Caco-2 (cell line): Measurements from ENCODE around the gene COL17A1. TPM values are rescaled to one million over a fixed set of nuclear protein-coding genes. Genes with fewer than 3 reads are reported as not detected.

Experiments
- BruUV-seq: library from RNA; stranded (reverse); fragments of 400-500 nt; replicated peaks from 2 replicates; lab custom pipeline; 2021; lab: Mats Ljungman, UMichigan
- CTCF ChIA-PET: fragments of 300-600 bp; sonication (Branson Sonifier 250); formaldehyde crosslinking; loops from one replicate; lab custom pipeline; 2022; ENCODE audit warnings: antibody characterized with exemption; lab: Charles Lee
- POLR2A ChIA-PET: fragments of 300-600 bp; sonication (Branson Sonifier 250); formaldehyde crosslinking; loops from one replicate; lab custom pipeline; 2022; ENCODE audit warnings: antibody characterized with exemption; lab: Charles Lee
- DNase-seq, 2 experiments: peaks; one replicate each; pipeline versions ENCODE4 v3.0.0 to v3.0.0-alpha.2; 2020 to 2022
- H3K27me3 ChIP-seq: replicated peaks from 2 replicates; pipeline ENCODE4 v1.6.0; 2011; ENCODE audit warnings: low read length; ENCODE audit not compliant: control insufficient read depth, insufficient read depth
- H3K36me3 ChIP-seq: 2 replicates; pipeline ENCODE4 v1.5.1; 2011; ENCODE audit warnings: low read length; ENCODE audit not compliant: control insufficient read depth, insufficient read depth
- H3K4me1 ChIP-seq: fragments of 250-450 bp; sonication (Bioruptor Pico); 2 replicates; pipeline ENCODE4 v1.5.1; 2020; ENCODE audit warnings: mild to moderate bottlenecking
- H3K4me3 ChIP-seq: 2 replicates; pipeline ENCODE4 v1.5.1; 2011; ENCODE audit warnings: low read depth, mild to moderate bottlenecking, control low read depth, low read length
- H3K9me3 ChIP-seq: fragments of 250-450 bp; sonication (Bioruptor Pico); 2 replicates; pipeline ENCODE4 v1.5.1; 2020; ENCODE audit warnings: mild to moderate bottlenecking, moderate library complexity
- H3K27ac Mint-ChIP-seq: one replicate; pipeline ENCODE4 v1.8.0; 2022; ENCODE audit warnings: mixed read lengths; ENCODE audit not compliant: unreplicated experiment
- H3K27me3 Mint-ChIP-seq: one replicate; pipeline ENCODE4 v1.8.0; 2022; ENCODE audit warnings: mixed read lengths; ENCODE audit not compliant: insufficient read depth, unreplicated experiment
- H3K36me3 Mint-ChIP-seq: one replicate; pipeline ENCODE4 v1.8.0; 2022; ENCODE audit warnings: mild to moderate bottlenecking, mixed read lengths; ENCODE audit not compliant: insufficient read depth, unreplicated experiment
- H3K4me1 Mint-ChIP-seq: one replicate; pipeline ENCODE4 v1.8.0; 2022; ENCODE audit warnings: low read depth, mixed read lengths; ENCODE audit not compliant: unreplicated experiment
- H3K4me3 Mint-ChIP-seq: one replicate; pipeline ENCODE4 v1.8.0; 2022; ENCODE audit warnings: mild to moderate bottlenecking, moderate library complexity, mixed read lengths; ENCODE audit not compliant: unreplicated experiment
- H3K9me3 Mint-ChIP-seq: one replicate; pipeline ENCODE4 v1.8.0; 2022; ENCODE audit warnings: mixed read lengths; ENCODE audit not compliant: unreplicated experiment
- intact Hi-C: fragments of 100-400 bp; cut with micrococcal nuclease; formaldehyde crosslinking; loops from one replicate; pipeline ENCODE4 v1.10.0; 2022; ENCODE audit not compliant: unreplicated experiment
- total RNA-seq: library from RNA; stranded (reverse); gene quantifications from 2 replicates; pipeline ENCODE4 v1.2.3, GENCODE V29; 2022
- TF ChIP-seq, protein P1 (sequence below), 2 experiments: fragments of 200-600 bp in 1 of 2; IDR thresholded peaks; 1 replicate in 1 of 2; 2 replicates in 1 of 2; pipeline versions ENCODE4 v1.5.1 to v1.8.0; 2011 to 2022; ENCODE audit warnings: antibody characterized with exemption in 1 of 2, control low read depth in 1 of 2, inconsistent platforms in 1 of 2, low read depth in 1 of 2, low read length in 1 of 2, mild to moderate bottlenecking in 1 of 2, moderate library complexity in 1 of 2; ENCODE audit not compliant: insufficient read depth in 1 of 2, severe bottlenecking in 1 of 2, unreplicated experiment in 1 of 2

Gene COL17A1
- total RNA-seq, 1 experiment from 2014 or later: 0.45 TPM

DNA sequence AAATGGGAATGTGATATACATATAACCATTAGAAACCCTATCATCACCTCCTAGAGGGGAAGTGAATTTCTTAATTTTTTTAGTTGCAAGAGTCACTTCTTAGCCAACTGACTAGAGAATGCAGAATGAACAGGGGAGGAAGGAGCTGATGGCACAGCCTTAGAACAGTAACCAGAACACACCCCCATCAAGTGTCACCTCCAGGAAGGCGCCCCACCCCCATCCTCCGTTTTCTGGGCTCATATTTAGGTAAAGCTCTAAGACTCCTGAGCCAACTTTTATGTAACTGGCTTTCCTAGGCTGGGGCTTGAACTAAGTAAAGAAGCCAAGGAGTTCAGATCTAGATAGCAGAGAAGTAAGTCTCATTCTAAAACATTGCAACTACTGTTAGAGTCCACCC lies 54.0 kb downstream of the COL17A1 start:
- no peak overlapping the region for H3K27ac Mint-ChIP-seq
- H3K4me1 Mint-ChIP-seq: no peaks in the 10 kb centered on the region
- H3K9me3 Mint-ChIP-seq: no peaks in the 10 kb centered on the region
- H3K27me3 ChIP-seq: no peaks in the 10 kb centered on the region
- TF ChIP-seq, protein P1, sequence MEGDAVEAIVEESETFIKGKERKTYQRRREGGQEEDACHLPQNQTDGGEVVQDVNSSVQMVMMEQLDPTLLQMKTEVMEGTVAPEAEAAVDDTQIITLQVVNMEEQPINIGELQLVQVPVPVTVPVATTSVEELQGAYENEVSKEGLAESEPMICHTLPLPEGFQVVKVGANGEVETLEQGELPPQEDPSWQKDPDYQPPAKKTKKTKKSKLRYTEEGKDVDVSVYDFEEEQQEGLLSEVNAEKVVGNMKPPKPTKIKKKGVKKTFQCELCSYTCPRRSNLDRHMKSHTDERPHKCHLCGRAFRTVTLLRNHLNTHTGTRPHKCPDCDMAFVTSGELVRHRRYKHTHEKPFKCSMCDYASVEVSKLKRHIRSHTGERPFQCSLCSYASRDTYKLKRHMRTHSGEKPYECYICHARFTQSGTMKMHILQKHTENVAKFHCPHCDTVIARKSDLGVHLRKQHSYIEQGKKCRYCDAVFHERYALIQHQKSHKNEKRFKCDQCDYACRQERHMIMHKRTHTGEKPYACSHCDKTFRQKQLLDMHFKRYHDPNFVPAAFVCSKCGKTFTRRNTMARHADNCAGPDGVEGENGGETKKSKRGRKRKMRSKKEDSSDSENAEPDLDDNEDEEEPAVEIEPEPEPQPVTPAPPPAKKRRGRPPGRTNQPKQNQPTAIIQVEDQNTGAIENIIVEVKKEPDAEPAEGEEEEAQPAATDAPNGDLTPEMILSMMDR (IDR thresholded peaks at IDR 0.05; ENCODE audit: insufficient read depth in 1 of 2, low read depth in 1 of 2, low read length in 1 of 2, severe bottlenecking in 1 of 2, unreplicated experiment in 1 of 2): no peak
- no peaks in the 10 kb centered on the region for H3K27me3 Mint-ChIP-seq
- H3K36me3 Mint-ChIP-seq: peaks cover 25% of the 10 kb centered on the region
- no peak for DNase-seq
- no peak overlapping the region for H3K4me3 Mint-ChIP-seq
- no peak overlapping the region for H3K4me3 ChIP-seq
- BruUV-seq: no TSS peak
- H3K36me3 ChIP-seq: no peaks in the 10 kb centered on the region
- no peaks in the 10 kb centered on the region for H3K4me1 ChIP-seq
- no peaks in the 10 kb centered on the region for H3K9me3 ChIP-seq
- CTCF ChIA-PET: interaction anchor here (0.6 kb wide), 1 partner anchor 49 kb away, joined by 3 read pairs; no protein-coding TSS in a partner anchor
- POLR2A ChIA-PET: no interaction called here
- intact Hi-C loops: no loop called here

DNA sequence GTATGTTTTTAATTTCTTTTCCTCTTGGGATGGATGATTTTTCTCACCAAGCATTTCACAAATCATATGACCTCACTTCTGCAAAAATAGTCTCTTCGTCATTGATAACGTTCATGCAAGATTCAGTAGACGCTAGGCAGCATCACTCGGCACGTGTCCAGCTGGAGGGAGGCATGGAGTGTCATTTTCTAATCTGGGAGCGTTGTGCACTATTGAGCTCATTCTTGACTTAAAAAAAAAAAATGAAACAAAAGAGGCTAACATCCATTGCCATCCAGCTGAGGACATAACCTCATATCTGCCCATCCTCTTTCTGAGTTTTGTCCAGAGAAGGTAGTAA lies 56.2 kb downstream of the COL17A1 start:
- no peaks in the 10 kb centered on the region for H3K9me3 Mint-ChIP-seq
- no peaks in the 10 kb centered on the region for H3K27me3 ChIP-seq
- no peaks in the 10 kb centered on the region for H3K9me3 ChIP-seq
- ChIA-PET POLR2A (no interaction called here), CTCF (no interaction called here)
- no peaks in the 10 kb centered on the region for H3K27me3 Mint-ChIP-seq
- TF ChIP-seq, protein P1 (IDR thresholded peaks at IDR 0.05; ENCODE audit: insufficient read depth in 1 of 2, low read depth in 1 of 2, low read length in 1 of 2, severe bottlenecking in 1 of 2, unreplicated experiment in 1 of 2): no peak
- intact Hi-C loops: loop anchor here (10.0 kb wide), 1 partner anchor 315 kb away; no protein-coding TSS in a partner anchor
- no peak overlapping the region for H3K4me3 ChIP-seq
- DNase-seq: no peak
- H3K36me3 Mint-ChIP-seq: peaks cover 21% of the 10 kb centered on the region
- H3K4me3 Mint-ChIP-seq: no peak overlapping the region
- no peaks in the 10 kb centered on the region for H3K36me3 ChIP-seq
- H3K4me1 ChIP-seq: no peaks in the 10 kb centered on the region
- no peaks in the 10 kb centered on the region for H3K4me1 Mint-ChIP-seq
- no TSS peak for BruUV-seq
- H3K27ac Mint-ChIP-seq: no peak overlapping the region

DNA sequence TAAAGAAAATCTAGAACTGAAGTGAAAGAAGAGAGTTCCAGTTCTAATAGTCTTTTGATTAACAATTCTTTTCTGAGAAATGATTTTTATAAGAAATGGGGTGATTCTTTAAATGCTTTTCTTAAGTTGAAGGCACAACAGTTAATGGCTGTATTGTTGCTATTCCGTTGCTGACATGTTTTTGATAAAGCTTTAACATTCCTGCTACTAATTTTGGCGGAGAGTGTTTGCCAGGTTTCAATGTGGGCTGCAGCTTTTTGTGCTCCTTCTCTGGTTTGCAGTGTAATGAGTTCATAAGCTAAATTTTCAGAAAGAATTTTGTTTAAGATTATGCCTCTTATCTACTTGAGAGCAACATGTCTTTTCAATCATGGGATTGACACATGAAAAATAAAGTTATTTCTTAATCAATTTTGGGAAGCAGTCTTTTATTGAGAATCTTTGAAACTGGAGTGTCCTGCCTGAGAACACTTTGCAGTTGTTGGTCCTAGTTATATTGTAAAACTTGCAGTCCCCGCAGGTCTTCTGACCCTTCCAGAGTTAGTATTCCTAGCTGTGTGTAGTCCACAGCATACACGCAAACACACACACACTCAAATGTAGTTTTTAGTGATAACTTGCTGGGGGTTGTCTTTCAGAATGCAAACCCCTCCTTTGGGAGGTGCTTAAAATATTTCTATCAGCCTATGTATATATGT lies 56.7 kb downstream of the COL17A1 start:
- Histone ChIP-seq H3K27me3 (no peaks in the 10 kb centered on the region), H3K4me3 (no peak overlapping the region), H3K9me3 (no peaks in the 10 kb centered on the region), H3K4me1 (no peaks in the 10 kb centered on the region), H3K36me3 (no peaks in the 10 kb centered on the region)
- TF ChIP-seq, protein P1 (IDR thresholded peaks at IDR 0.05; ENCODE audit: insufficient read depth in 1 of 2, low read depth in 1 of 2, low read length in 1 of 2, severe bottlenecking in 1 of 2, unreplicated experiment in 1 of 2): no peak
- no peak overlapping the region for H3K27ac Mint-ChIP-seq
- no peaks in the 10 kb centered on the region for H3K9me3 Mint-ChIP-seq
- CTCF ChIA-PET: interaction anchor here (0.6 to 1.6 kb wide), 7 partner anchors 11 to 141 kb away, joined by 3 to 6 read pairs (median 3); partner anchors contain the start of gene SFR1
- POLR2A ChIA-PET: no interaction called here
- H3K4me1 Mint-ChIP-seq: no peaks in the 10 kb centered on the region
- no peaks in the 10 kb centered on the region for H3K27me3 Mint-ChIP-seq
- DNase-seq: no peak
- intact Hi-C loops: loop anchor here (10.0 kb wide), 1 partner anchor 314 kb away; no protein-coding TSS in a partner anchor
- no TSS peak for BruUV-seq
- peaks cover 17% of the 10 kb centered on the region for H3K36me3 Mint-ChIP-seq
- no peak overlapping the region for H3K4me3 Mint-ChIP-seq
